HCT116 (cell line): Measurements from ENCODE around the gene OR4S2. TPM values are rescaled to one million over a fixed set of nuclear protein-coding genes. Genes with fewer than 3 reads are reported as not detected.

Source experiments
- ATAC-seq: fragments of 200-7000 bp; cut with Tn5 transposase; 2 replicates; pipeline ENCODE4 v1.9.1; 2020; ENCODE audit warnings: mild to moderate bottlenecking, moderate library complexity
- BruUV-seq: library from RNA; stranded (reverse); fragments of 400-500 nt; replicated peaks from 2 replicates; lab custom pipeline; 2021; lab: Mats Ljungman, UMichigan
- CTCF ChIA-PET: fragments of 300-600 bp; sonication (Branson Sonifier 250); formaldehyde crosslinking; loops from one replicate; lab custom pipeline; 2021; ENCODE audit warnings: antibody characterized with exemption; lab: Charles Lee
- POLR2A ChIA-PET: fragments of 300-600, 350-600 bp; sonication (Branson Sonifier 250); formaldehyde crosslinking; loops from one replicate; lab custom pipeline; 2021; ENCODE audit warnings: antibody characterized with exemption; lab: Charles Lee
- RAD21 ChIA-PET, 2 experiments: fragments of 300-600 bp; sonication (Branson Sonifier 250); formaldehyde crosslinking; loops; one replicate each; lab custom pipeline; 2023; ENCODE audit warnings: low total read pairs in 2 of 2; ENCODE audit not compliant: uncharacterized antibody in 2 of 2, unreplicated experiment in 2 of 2, low non-redundant PET in 1 of 2; lab: Charles Lee
- DNase-seq: peaks from one replicate; pipeline ENCODE4 v3.0.0-alpha.2; 2010; ENCODE audit warnings: low read depth, low spot score
- H2AFZ ChIP-seq: fragments of 200-600 bp; shearing (Covaris generic), sonication (generic); 2 replicates; pipeline ENCODE4 v1.6.1; 2017; ENCODE audit warnings: low read depth, mixed run types, mixed read lengths, antibody characterized with exemption, low read length; ENCODE audit not compliant: poor library complexity, severe bottlenecking
- H3K27ac ChIP-seq: 2 replicates; pipeline ENCODE4 v1.5.1; 2012; ENCODE audit warnings: low read depth, low read length
- H3K27me3 ChIP-seq: fragments of 200-600 bp; sonication (generic); 2 replicates; pipeline ENCODE4 v1.6.1; 2016; ENCODE audit warnings: mixed run types, low read length, mixed read lengths; ENCODE audit not compliant: insufficient read depth
- H3K36me3 ChIP-seq, 2 experiments: fragments of 200-500 bp in 1 of 2; fragments of 200-600 bp in 1 of 2; sonication (Bioruptor generic) in 1 of 2; sonication (generic) in 1 of 2; 2 replicates each; pipeline versions ENCODE4 v1.5.1 to v1.6.1; 2014 to 2016; ENCODE audit warnings: low read length in 2 of 2, inconsistent platforms in 1 of 2, mixed read lengths in 1 of 2, mixed run types in 1 of 2; ENCODE audit not compliant: insufficient read depth in 2 of 2, control insufficient read depth in 1 of 2
- H3K4me1 ChIP-seq, 2 experiments: fragments of 200-600 bp in 1 of 2; sonication (generic) in 1 of 2; 2 replicates each; pipeline versions ENCODE4 v1.5.1 to v1.6.1; 2012 to 2017; ENCODE audit warnings: low read length in 2 of 2, inconsistent platforms in 1 of 2, mild to moderate bottlenecking in 1 of 2, mixed read lengths in 1 of 2, mixed run types in 1 of 2, moderate library complexity in 1 of 2; ENCODE audit not compliant: insufficient read depth in 2 of 2, control insufficient read depth in 1 of 2
- H3K4me2 ChIP-seq: fragments of 200-600 bp; sonication (generic); 2 replicates; pipeline ENCODE4 v1.6.1; 2017; ENCODE audit warnings: mixed run types, low read length, mixed read lengths
- H3K4me3 ChIP-seq, 2 experiments: fragments of 200-600 bp in 1 of 2; sonication (generic) in 1 of 2; replicated peaks in 1 of 2; 2 replicates each; pipeline ENCODE4 v1.5.1; 2011 to 2016; ENCODE audit warnings: low read length in 2 of 2, control low read depth in 1 of 2, low read depth in 1 of 2, mild to moderate bottlenecking in 1 of 2, mixed read lengths in 1 of 2, mixed run types in 1 of 2
- H3K79me2 ChIP-seq: fragments of 200-600 bp; sonication (generic); 2 replicates; pipeline ENCODE4 v1.6.1; 2017; ENCODE audit warnings: mild to moderate bottlenecking, mixed run types, low read length, moderate library complexity, mixed read lengths; ENCODE audit not compliant: insufficient read depth
- H3K9ac ChIP-seq: fragments of 200-600 bp; sonication (generic); 2 replicates; pipeline ENCODE4 v1.6.1; 2016; ENCODE audit warnings: low read length, mixed read lengths
- H3K9me2 ChIP-seq: fragments of 200-600 bp; sonication (generic), shearing (Covaris generic); 2 replicates; pipeline ENCODE4 v1.6.1; 2017; ENCODE audit warnings: mixed run types, mild to moderate bottlenecking, moderate library complexity; ENCODE audit not compliant: insufficient read depth
- H3K9me3 ChIP-seq, 2 experiments: fragments of 200-500 bp in 1 of 2; fragments of 200-600 bp in 1 of 2; sonication (Bioruptor generic) in 1 of 2; sonication (generic) in 1 of 2; 2 replicates each; pipeline ENCODE4 v1.6.1; 2014 to 2017; ENCODE audit warnings: low read length in 2 of 2, mixed read lengths in 2 of 2, inconsistent platforms in 1 of 2, low read depth in 1 of 2, mild to moderate bottlenecking in 1 of 2, mixed run types in 1 of 2, moderate library complexity in 1 of 2; ENCODE audit not compliant: control insufficient read depth in 1 of 2, insufficient read depth in 1 of 2
- H4K20me1 ChIP-seq: fragments of 200-600 bp; sonication (generic), shearing (Covaris generic); 2 replicates; pipeline ENCODE4 v1.6.1; 2017; ENCODE audit warnings: mixed run types, mild to moderate bottlenecking, moderate library complexity; ENCODE audit not compliant: insufficient read depth
- CEBPB ChIP-seq: IDR thresholded peaks from 2 replicates; pipeline ENCODE4 v1.6.1; 2012; ENCODE audit warnings: low read depth
- EGR1 ChIP-seq: IDR thresholded peaks from 2 replicates; pipeline ENCODE4 v1.6.1; 2012; ENCODE audit warnings: low read depth
- ELF1 ChIP-seq: IDR thresholded peaks from 2 replicates; pipeline ENCODE4 v1.6.1; 2012; ENCODE audit warnings: low read depth, borderline replicate concordance
- EZH2phosphoT487 ChIP-seq: fragments of 200-600 bp; IDR thresholded peaks from 2 replicates; pipeline ENCODE4 v1.6.1; 2018; ENCODE audit warnings: antibody characterized with exemption, borderline replicate concordance
- FOSL1 ChIP-seq: IDR thresholded peaks from 2 replicates; pipeline ENCODE4 v1.6.1; 2012; ENCODE audit warnings: low read depth
- JUND ChIP-seq: IDR thresholded peaks from 2 replicates; pipeline ENCODE4 v1.6.1; 2012
- POLR2A ChIP-seq: IDR thresholded peaks from 2 replicates; pipeline ENCODE4 v1.7.0; 2011; ENCODE audit warnings: borderline replicate concordance; ENCODE audit not compliant: insufficient read depth, insufficient read length; ENCODE audit errors: extremely low read depth
- POLR2AphosphoS5 ChIP-seq: IDR thresholded peaks from 2 replicates; pipeline ENCODE4 v1.6.1; 2011; ENCODE audit warnings: mild to moderate bottlenecking, low read depth, low read length, moderate library complexity
- SIN3A ChIP-seq: IDR thresholded peaks from 2 replicates; pipeline ENCODE4 v1.6.1; 2012; ENCODE audit warnings: low read depth
- SP1 ChIP-seq: IDR thresholded peaks from 2 replicates; pipeline ENCODE4 v1.6.1; 2012; ENCODE audit warnings: low read depth
- SRF ChIP-seq: IDR thresholded peaks from 2 replicates; pipeline ENCODE4 v1.6.1; 2012; ENCODE audit warnings: low read depth
- TCF7L2 ChIP-seq: IDR thresholded peaks from 2 replicates; pipeline ENCODE4 v1.7.0; 2011; ENCODE audit warnings: borderline replicate concordance, inconsistent platforms; ENCODE audit not compliant: insufficient read depth, insufficient read length; ENCODE audit errors: extremely low read depth
- YY1 ChIP-seq: IDR thresholded peaks from 2 replicates; pipeline ENCODE4 v1.6.1; 2011; ENCODE audit warnings: low read length, low read depth, moderate library complexity, mild to moderate bottlenecking; ENCODE audit not compliant: insufficient replicate concordance; ENCODE audit errors: extremely low read depth
- ZFX ChIP-seq: fragments of 450-650 bp; IDR thresholded peaks from 2 replicates; pipeline ENCODE4 v1.6.1; 2017
- ZNF274 ChIP-seq: fragments of 200-500 bp; sonication (Bioruptor generic); IDR thresholded peaks from 2 replicates; pipeline ENCODE4 v1.6.1; 2014; ENCODE audit warnings: mild to moderate bottlenecking, low read depth, low read length, inconsistent platforms
- intact Hi-C: fragments of 100-400 bp; cut with micrococcal nuclease; formaldehyde crosslinking; loops from 2 replicates; pipeline ENCODE4 v1.10.0; 2022
- total RNA-seq: library from RNA; stranded (reverse); gene quantifications from one replicate; pipeline ENCODE4 v1.2.1, GENCODE V29; 2021; ENCODE audit not compliant: unreplicated experiment
- TF ChIP-seq, protein P1 (sequence below): IDR thresholded peaks from 2 replicates; pipeline ENCODE4 v1.6.1; 2012
- TF ChIP-seq, protein P2 (sequence below): IDR thresholded peaks from 2 replicates; pipeline ENCODE4 v1.6.1; 2012; ENCODE audit warnings: low read depth
- TF ChIP-seq, protein P3 (sequence below): IDR thresholded peaks from 2 replicates; pipeline ENCODE4 v1.6.1; 2011; ENCODE audit warnings: mild to moderate bottlenecking, low read length, moderate library complexity; ENCODE audit not compliant: insufficient replicate concordance; ENCODE audit errors: extremely low read depth

Gene OR4S2
- total RNA-seq, 1 experiment from 2014 or later = not detected

DNA sequence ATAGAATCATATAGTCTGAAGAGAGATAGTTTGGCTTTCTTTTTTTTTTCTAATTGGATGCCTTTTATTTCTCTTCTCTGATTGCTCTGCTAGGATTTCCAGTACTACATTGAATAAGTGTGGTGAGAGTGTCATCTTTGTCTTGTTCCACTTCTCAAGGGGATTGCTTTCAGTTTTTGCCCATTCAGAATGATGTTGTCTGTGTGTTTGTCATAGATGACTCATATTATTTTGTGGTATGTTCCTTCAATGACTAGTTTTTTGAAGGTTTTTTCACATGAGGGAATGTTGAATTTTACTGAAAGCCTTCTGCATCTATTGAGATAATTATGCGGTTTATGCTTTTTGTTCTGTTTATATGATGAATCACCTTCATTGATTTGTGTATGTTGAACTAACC, 23.6 kb upstream of the OR4S2 start:
- no peak for ATAC-seq
- Histone ChIP-seq H3K36me3 (no peaks in the 10 kb centered on the region), H3K27me3 (no peaks in the 10 kb centered on the region), H3K4me3 (no peak overlapping the region), H3K27ac (no peak overlapping the region), H3K4me2 (no peak overlapping the region), H2AFZ (no peak overlapping the region), H3K9ac (no peak overlapping the region), H3K4me1 (no peaks in the 10 kb centered on the region), H3K9me2 (no peaks in the 10 kb centered on the region), H3K79me2 (no peaks in the 10 kb centered on the region), H4K20me1 (no peaks in the 10 kb centered on the region), H3K9me3 (peaks cover 5 to 12% of the 10 kb centered on the region in 2 experiments; a peak in 1 of 4 replicates)
- BruUV-seq = no TSS peak
- no peak for TF ChIP-seq JUND
- CTCF ChIA-PET = no interaction called here
- intact Hi-C loops = no loop called here
- RAD21 ChIA-PET = no interaction called here
- DNase-seq = no peak
- POLR2A ChIA-PET = no interaction called here

DNA sequence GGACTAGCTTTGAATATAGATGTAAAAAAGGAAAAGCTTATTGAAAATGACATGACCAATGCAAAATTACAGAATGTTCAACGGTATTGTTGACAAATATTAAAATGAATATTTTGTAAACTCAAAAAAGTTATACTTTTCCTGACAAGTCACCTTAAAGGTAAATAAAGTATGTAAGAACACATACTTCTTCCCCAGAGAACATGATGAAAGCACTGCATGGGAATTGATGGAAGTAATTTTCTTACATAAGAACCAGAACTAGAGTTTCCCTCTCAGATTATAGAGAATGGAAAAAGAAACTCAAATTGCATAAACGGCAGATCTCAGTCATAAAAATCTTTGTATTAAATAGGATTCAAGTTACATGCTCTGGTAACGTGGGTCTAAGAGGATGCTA, 13.3 kb upstream of the OR4S2 start, which contains the start of gene OR4P4:
TSS of gene OR4P4 (plus strand) at position 301 of the 400 bp plus-strand sequence.
- ChIA-PET RAD21 (no interaction called here), POLR2A (no interaction called here), CTCF (no interaction called here)
- Histone ChIP-seq H3K9me2 (no peaks in the 10 kb centered on the region), H3K79me2 (no peaks in the 10 kb centered on the region), H3K9me3 (peaks cover 0 to 23% of the 10 kb centered on the region in 2 experiments; a peak in 2 of 4 replicates), H4K20me1 (no peaks in the 10 kb centered on the region), H3K36me3 (no peaks in the 10 kb centered on the region), H3K27ac (no peak within 1 kb of the TSS), H3K9ac (no peak within 1 kb of the TSS), H3K27me3 (no peaks in the 10 kb centered on the region), H3K4me3 (no peak within 1 kb of the TSS), H2AFZ (no peak within 1 kb of the TSS), H3K4me2 (no peak within 1 kb of the TSS), H3K4me1 (no peaks in the 10 kb centered on the region)
- ATAC-seq (no peak), DNase-seq (no peak)
- intact Hi-C loops = no loop called here
- no TSS peak for BruUV-seq
- TF ChIP-seq ZFX = no peak
- no peak for TF ChIP-seq SIN3A
- TF ChIP-seq, protein P1, sequence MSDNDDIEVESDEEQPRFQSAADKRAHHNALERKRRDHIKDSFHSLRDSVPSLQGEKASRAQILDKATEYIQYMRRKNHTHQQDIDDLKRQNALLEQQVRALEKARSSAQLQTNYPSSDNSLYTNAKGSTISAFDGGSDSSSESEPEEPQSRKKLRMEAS = no peak
- TF ChIP-seq, protein P2, sequence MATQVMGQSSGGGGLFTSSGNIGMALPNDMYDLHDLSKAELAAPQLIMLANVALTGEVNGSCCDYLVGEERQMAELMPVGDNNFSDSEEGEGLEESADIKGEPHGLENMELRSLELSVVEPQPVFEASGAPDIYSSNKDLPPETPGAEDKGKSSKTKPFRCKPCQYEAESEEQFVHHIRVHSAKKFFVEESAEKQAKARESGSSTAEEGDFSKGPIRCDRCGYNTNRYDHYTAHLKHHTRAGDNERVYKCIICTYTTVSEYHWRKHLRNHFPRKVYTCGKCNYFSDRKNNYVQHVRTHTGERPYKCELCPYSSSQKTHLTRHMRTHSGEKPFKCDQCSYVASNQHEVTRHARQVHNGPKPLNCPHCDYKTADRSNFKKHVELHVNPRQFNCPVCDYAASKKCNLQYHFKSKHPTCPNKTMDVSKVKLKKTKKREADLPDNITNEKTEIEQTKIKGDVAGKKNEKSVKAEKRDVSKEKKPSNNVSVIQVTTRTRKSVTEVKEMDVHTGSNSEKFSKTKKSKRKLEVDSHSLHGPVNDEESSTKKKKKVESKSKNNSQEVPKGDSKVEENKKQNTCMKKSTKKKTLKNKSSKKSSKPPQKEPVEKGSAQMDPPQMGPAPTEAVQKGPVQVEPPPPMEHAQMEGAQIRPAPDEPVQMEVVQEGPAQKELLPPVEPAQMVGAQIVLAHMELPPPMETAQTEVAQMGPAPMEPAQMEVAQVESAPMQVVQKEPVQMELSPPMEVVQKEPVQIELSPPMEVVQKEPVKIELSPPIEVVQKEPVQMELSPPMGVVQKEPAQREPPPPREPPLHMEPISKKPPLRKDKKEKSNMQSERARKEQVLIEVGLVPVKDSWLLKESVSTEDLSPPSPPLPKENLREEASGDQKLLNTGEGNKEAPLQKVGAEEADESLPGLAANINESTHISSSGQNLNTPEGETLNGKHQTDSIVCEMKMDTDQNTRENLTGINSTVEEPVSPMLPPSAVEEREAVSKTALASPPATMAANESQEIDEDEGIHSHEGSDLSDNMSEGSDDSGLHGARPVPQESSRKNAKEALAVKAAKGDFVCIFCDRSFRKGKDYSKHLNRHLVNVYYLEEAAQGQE = no peak
- TF ChIP-seq CEBPB = no peak
- no peak for TF ChIP-seq ZNF274
- TF ChIP-seq, protein P3, sequence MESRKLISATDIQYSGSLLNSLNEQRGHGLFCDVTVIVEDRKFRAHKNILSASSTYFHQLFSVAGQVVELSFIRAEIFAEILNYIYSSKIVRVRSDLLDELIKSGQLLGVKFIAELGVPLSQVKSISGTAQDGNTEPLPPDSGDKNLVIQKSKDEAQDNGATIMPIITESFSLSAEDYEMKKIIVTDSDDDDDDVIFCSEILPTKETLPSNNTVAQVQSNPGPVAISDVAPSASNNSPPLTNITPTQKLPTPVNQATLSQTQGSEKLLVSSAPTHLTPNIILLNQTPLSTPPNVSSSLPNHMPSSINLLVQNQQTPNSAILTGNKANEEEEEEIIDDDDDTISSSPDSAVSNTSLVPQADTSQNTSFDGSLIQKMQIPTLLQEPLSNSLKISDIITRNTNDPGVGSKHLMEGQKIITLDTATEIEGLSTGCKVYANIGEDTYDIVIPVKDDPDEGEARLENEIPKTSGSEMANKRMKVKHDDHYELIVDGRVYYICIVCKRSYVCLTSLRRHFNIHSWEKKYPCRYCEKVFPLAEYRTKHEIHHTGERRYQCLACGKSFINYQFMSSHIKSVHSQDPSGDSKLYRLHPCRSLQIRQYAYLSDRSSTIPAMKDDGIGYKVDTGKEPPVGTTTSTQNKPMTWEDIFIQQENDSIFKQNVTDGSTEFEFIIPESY = no peak
- no peak for TF ChIP-seq POLR2A
- TF ChIP-seq YY1 = no peak
- TF ChIP-seq EGR1 = no peak
- TF ChIP-seq SP1 = no peak
- no peak for TF ChIP-seq TCF7L2
- no peak for TF ChIP-seq ELF1
- TF ChIP-seq POLR2AphosphoS5 = no peak
- no peak for TF ChIP-seq SRF
- no peak for TF ChIP-seq FOSL1
- TF ChIP-seq EZH2phosphoT487 = no peak
